Upper lobe of left lung (tissue), 6 donors: ENCODE measurements around the gene ADCYAP1R1. TPM values are rescaled to one million over a fixed set of nuclear protein-coding genes. Genes with fewer than 3 reads are reported as not detected.

ENCODE experiments used
- ATAC-seq, 2 donors: fragments of 200-7000 bp; cut with Tn5 transposase; one replicate each; pipeline ENCODE4 v1.9.1; 2022; ENCODE audit warnings: mild to moderate bottlenecking in 2 of 2, moderate library complexity in 2 of 2; ENCODE audit not compliant: low FRiP score in 2 of 2
- DNase-seq, 2 donors: peaks; one replicate each; pipeline ENCODE4 v3.0.0-alpha.2; 2019 to 2020
- H3K27ac ChIP-seq, 4 donors: fragments of 200-600 bp; sonication (generic); one replicate each; pipeline ENCODE4 v1.5.1; 2016 to 2019
- H3K27me3 ChIP-seq, 4 donors: fragments of 200-600 bp; sonication (generic); one replicate each; pipeline ENCODE4 v1.5.1; 2017 to 2019
- H3K36me3 ChIP-seq, 4 donors: fragments of 200-600 bp; sonication (generic); one replicate each; pipeline ENCODE4 v1.5.1; 2016 to 2019
- H3K4me1 ChIP-seq, 4 donors: fragments of 200-600 bp; sonication (generic); one replicate each; pipeline ENCODE4 v1.5.1; 2018 to 2019
- H3K4me3 ChIP-seq, 4 donors: fragments of 200-600 bp; sonication (generic); one replicate each; pipeline ENCODE4 v1.5.1; 2017 to 2019; ENCODE audit warnings: mild to moderate bottlenecking in 2 of 4, moderate library complexity in 1 of 4
- H3K9me3 ChIP-seq, 4 donors: fragments of 200-600 bp; sonication (generic); one replicate each; pipeline ENCODE4 v1.5.1; 2018 to 2019
- CTCF ChIP-seq, 6 experiments: fragments of 450-650 bp in 4 of 6; fragments of 200-600 bp in 2 of 6; sonication (generic) in 2 of 6; IDR thresholded peaks; one replicate each; pipeline ENCODE4 v1.5.1; 2016 to 2019; ENCODE audit warnings: antibody characterized with exemption in 6 of 6
- EP300 ChIP-seq, 4 donors: sonication (generic); formaldehyde crosslinking; IDR thresholded peaks; one replicate each; pipeline ENCODE4 v1.5.1; 2017; ENCODE audit warnings: antibody characterized with exemption in 4 of 4, control low read depth in 2 of 4
- POLR2A ChIP-seq, 4 donors: fragments of 450-650 bp; IDR thresholded peaks; one replicate each; pipeline ENCODE4 v1.5.1; 2016 to 2017; ENCODE audit warnings: antibody characterized with exemption in 4 of 4, mild to moderate bottlenecking in 2 of 4
- POLR2AphosphoS5 ChIP-seq, 2 donors: sonication (generic); formaldehyde crosslinking; IDR thresholded peaks; one replicate each; pipeline ENCODE4 v1.5.1; 2017; ENCODE audit warnings: antibody characterized with exemption in 2 of 2
- WGBS, 2 donors: methylation state at CpG; one replicate each; pipeline ENCODE4 v1.1.5; 2017 to 2018; 5-methylcytosine and 5-hydroxymethylcytosine counted together
- total RNA-seq, 6 donors: library from RNA; depleted of rRNA in 4 of 6; stranded (reverse); fragments of >200 nt in 4 of 6; gene quantifications; one replicate each; pipeline versions ENCODE4 v1.1.0 to v1.2.1, GENCODE V29; 2016 to 2021
- donor health status: DM: no; HTN: no; CAD: no; lungs with moderate emphysema.
- donor health status: DM: no; HTN: yes; CAD: no; lungs with severe emphysema.

ADCYAP1R1 gene
- total RNA-seq, 6 donors from 2014 or later, result under 0.01 to 1.3 (median 0.13) TPM

DNA sequence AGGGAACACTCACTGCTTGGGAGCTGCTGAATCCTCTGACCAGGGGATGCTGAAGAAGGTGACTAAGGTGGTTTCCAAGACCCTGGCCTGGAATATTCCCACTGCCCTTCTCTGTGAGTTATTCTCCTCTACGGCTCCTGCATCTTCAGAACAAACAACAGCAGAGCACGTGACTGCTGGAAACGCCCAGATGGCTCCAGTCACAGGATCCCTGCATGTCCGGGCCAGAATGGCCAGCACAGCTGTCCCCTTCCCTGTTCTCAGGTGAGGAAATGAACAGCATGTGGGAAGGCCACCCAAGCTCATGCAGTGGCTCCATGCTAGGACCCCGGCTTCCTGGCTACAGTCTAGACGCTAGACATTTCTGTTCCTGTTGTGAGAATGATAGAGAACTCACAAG is 45.3 kb upstream of the ADCYAP1R1 start:
- no peak overlapping the region for H3K4me3 ChIP-seq
- ATAC-seq (no peak), DNase-seq (no peak)
- H3K4me1 ChIP-seq, result no peaks in the 10 kb centered on the region
- TF ChIP-seq CTCF (IDR thresholded peaks at IDR 0.05) (no peak), EP300 (IDR thresholded peaks at IDR 0.05) (no peak), POLR2AphosphoS5 (IDR thresholded peaks at IDR 0.05) (no peak), POLR2A (IDR thresholded peaks at IDR 0.05) (no peak)
- peaks cover 0 to 5% (median 0%) of the 10 kb centered on the region in 4 donors for H3K9me3 ChIP-seq
- H3K27me3 ChIP-seq, result no peaks in the 10 kb centered on the region
- no peaks in the 10 kb centered on the region for H3K36me3 ChIP-seq
- WGBS, 2 donors, result 43 to 69% methylated on average over 4 to 6 of the region's 6 CpGs
- H3K27ac ChIP-seq, result no peak overlapping the region

DNA sequence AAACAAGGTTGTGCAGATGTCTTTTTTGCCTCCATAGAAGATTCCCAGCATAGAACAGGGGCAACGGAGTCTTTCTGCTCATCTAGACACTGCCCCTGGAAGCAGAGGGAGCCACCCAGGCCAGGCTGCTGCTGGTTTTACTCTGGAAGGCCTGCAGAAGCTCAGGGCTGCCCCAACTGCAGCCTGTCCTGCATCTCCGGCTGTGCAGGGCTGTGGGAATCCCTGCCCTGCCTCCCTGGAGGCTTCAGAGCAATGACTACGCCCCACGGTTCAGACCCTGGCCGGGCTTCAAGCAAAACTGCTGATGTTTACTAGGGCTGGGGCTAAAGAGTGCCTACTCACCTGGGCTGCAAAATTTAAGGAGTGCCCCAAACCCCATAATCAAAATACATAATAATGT is 44.5 kb upstream of the ADCYAP1R1 start:
- H3K9me3 ChIP-seq, result peaks cover 0 to 5% (median 0%) of the 10 kb centered on the region in 4 donors
- H3K4me1 ChIP-seq, result no peaks in the 10 kb centered on the region
- no peak for ATAC-seq
- WGBS, 2 donors, result 68 to 69% methylated on average over 5 of the region's 5 CpGs
- H3K27me3 ChIP-seq, result no peaks in the 10 kb centered on the region
- H3K4me3 ChIP-seq, result no peak overlapping the region
- no peaks in the 10 kb centered on the region for H3K36me3 ChIP-seq
- TF ChIP-seq POLR2A (IDR thresholded peaks at IDR 0.05), result no peak
- no peak for TF ChIP-seq POLR2AphosphoS5 (IDR thresholded peaks at IDR 0.05)
- TF ChIP-seq CTCF (IDR thresholded peaks at IDR 0.05), result no peak
- no peak for TF ChIP-seq EP300 (IDR thresholded peaks at IDR 0.05)
- DNase-seq, result no peak
- H3K27ac ChIP-seq, result no peak overlapping the region

- no peak for DNase-seq
- Histone ChIP-seq H3K4me3 (no peak overlapping the region), H3K4me1 (no peaks in the 10 kb centered on the region), H3K36me3 (no peaks in the 10 kb centered on the region), H3K27ac (no peak overlapping the region), H3K27me3 (no peaks in the 10 kb centered on the region), H3K9me3 (peaks cover 0 to 5% (median 0%) of the 10 kb centered on the region in 4 donors)
- 71 to 73% methylated on average over 2 to 3 of the region's 3 CpGs for WGBS, 2 donors
- no peak for ATAC-seq
- TF ChIP-seq POLR2AphosphoS5 (IDR thresholded peaks at IDR 0.05) (no peak), EP300 (IDR thresholded peaks at IDR 0.05) (no peak), CTCF (IDR thresholded peaks at IDR 0.05) (no peak)
These were observed 37.3 kb upstream of the ADCYAP1R1 start for GRCh38 chr7:31014826-31015225.

GRCh38 chr7:31017032-31017675 is 35.0 kb upstream of the ADCYAP1R1 start:
- DNase-seq, result no peak
- no peak overlapping the region for H3K27ac ChIP-seq
- WGBS, 2 donors, result 80 to 84% methylated on average over 7 of the region's 7 CpGs
- no peaks in the 10 kb centered on the region for H3K9me3 ChIP-seq
- no peak for ATAC-seq
- no peaks in the 10 kb centered on the region for H3K36me3 ChIP-seq
- no peak for TF ChIP-seq EP300 (IDR thresholded peaks at IDR 0.05)
- TF ChIP-seq POLR2AphosphoS5 (IDR thresholded peaks at IDR 0.05), result no peak
- no peak for TF ChIP-seq POLR2A (IDR thresholded peaks at IDR 0.05)
- no peak for TF ChIP-seq CTCF (IDR thresholded peaks at IDR 0.05)
- H3K27me3 ChIP-seq, result no peaks in the 10 kb centered on the region
- no peak overlapping the region for H3K4me3 ChIP-seq
- no peaks in the 10 kb centered on the region for H3K4me1 ChIP-seq

DNA sequence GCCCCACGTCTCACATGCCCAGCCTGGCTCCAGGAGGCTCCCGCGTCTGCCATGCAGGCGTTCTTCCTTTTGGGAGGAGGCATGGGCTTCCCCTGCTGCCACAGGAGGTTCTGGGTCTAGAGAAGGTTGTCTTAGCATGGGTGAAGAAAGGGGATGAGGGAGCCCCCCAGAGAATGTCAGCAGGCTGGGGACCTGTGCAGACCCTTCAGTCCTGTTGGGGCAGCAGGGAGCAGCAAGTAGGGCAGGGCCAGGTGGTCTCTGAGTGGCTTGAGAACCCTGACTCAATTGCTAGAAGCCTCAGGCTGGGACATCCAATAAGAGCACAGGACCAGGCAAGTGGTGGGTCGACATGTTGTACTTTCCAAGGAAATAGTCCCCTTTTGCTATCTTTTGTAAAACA is 34.4 kb upstream of the ADCYAP1R1 start:
- H3K27me3 ChIP-seq, result no peaks in the 10 kb centered on the region
- no peak overlapping the region for H3K27ac ChIP-seq
- ATAC-seq (no peak), DNase-seq (no peak)
- H3K9me3 ChIP-seq, result no peaks in the 10 kb centered on the region
- TF ChIP-seq POLR2A (IDR thresholded peaks at IDR 0.05) (no peak), CTCF (IDR thresholded peaks at IDR 0.05) (no peak), POLR2AphosphoS5 (IDR thresholded peaks at IDR 0.05) (no peak), EP300 (IDR thresholded peaks at IDR 0.05) (no peak)
- no peaks in the 10 kb centered on the region for H3K36me3 ChIP-seq
- no peaks in the 10 kb centered on the region for H3K4me1 ChIP-seq
- 85 to 87% methylated on average over 5 of the region's 5 CpGs for WGBS, 2 donors
- no peak overlapping the region for H3K4me3 ChIP-seq
